Esophagus muscularis mucosa (tissue), 3 donors: ENCODE measurements around the gene FLACC1.

ENCODE experiments used
- POLR2A ChIP-seq: fragments of 450-650 bp; IDR thresholded peaks from one replicate; pipeline ENCODE4 v1.6.1; 2017; ENCODE audit warnings: antibody characterized with exemption, moderate library complexity, mild to moderate bottlenecking, low read depth
- POLR2AphosphoS5 ChIP-seq, 2 donors: sonication (generic); formaldehyde crosslinking; IDR thresholded peaks; one replicate each; pipeline ENCODE4 v1.6.1; 2017; ENCODE audit warnings: antibody characterized with exemption in 2 of 2
- TF ChIP-seq, protein P1 (sequence below), 3 experiments: fragments of 200-600 bp in 2 of 3; fragments of 450-650 bp in 1 of 3; sonication (generic) in 2 of 3; IDR thresholded peaks; one replicate each; pipeline ENCODE4 v1.5.1; 2017 to 2019; ENCODE audit warnings: antibody characterized with exemption in 3 of 3, mild to moderate bottlenecking in 2 of 3, moderate library complexity in 1 of 3

DNA sequence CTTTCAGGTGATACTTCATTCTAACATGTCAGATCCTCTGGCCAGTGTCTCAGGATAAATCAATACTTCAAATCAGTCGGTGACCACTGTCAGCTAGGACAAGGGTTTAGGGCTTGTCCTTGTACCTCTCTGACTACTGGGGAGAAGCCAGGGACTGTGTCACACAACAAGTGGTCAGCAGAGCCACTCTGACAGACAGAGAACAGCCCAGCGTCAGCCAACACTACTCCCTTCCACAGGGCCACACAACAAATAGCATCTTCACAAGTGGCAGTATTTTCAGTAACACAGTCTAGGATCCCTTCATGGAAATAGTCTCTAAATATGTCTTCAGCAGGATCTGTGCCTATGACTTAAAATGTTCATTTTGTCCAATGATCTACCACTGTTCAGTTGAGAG lies 14.2 kb downstream of the FLACC1 start:
- TF ChIP-seq, protein P1, sequence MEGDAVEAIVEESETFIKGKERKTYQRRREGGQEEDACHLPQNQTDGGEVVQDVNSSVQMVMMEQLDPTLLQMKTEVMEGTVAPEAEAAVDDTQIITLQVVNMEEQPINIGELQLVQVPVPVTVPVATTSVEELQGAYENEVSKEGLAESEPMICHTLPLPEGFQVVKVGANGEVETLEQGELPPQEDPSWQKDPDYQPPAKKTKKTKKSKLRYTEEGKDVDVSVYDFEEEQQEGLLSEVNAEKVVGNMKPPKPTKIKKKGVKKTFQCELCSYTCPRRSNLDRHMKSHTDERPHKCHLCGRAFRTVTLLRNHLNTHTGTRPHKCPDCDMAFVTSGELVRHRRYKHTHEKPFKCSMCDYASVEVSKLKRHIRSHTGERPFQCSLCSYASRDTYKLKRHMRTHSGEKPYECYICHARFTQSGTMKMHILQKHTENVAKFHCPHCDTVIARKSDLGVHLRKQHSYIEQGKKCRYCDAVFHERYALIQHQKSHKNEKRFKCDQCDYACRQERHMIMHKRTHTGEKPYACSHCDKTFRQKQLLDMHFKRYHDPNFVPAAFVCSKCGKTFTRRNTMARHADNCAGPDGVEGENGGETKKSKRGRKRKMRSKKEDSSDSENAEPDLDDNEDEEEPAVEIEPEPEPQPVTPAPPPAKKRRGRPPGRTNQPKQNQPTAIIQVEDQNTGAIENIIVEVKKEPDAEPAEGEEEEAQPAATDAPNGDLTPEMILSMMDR (IDR thresholded peaks at IDR 0.05): no peak
- no peak for TF ChIP-seq POLR2A
- TF ChIP-seq POLR2AphosphoS5 (IDR thresholded peaks at IDR 0.05): no peak
